GM21390 (cell line): ENCODE data around the gene ITGA8.
"Not testable (repeated sequence)": the region's sequence is repeated elsewhere in the genome, so short reads cannot be mapped to it uniquely, and the experiment has no call there.

Experiments
- ATAC-seq: cut with Tn5 transposase; IDR thresholded peaks from one replicate; pipeline ENCODE4 v1.9.1; 2021; ENCODE audit not compliant: unreplicated experiment

Gene ITGA8

DNA sequence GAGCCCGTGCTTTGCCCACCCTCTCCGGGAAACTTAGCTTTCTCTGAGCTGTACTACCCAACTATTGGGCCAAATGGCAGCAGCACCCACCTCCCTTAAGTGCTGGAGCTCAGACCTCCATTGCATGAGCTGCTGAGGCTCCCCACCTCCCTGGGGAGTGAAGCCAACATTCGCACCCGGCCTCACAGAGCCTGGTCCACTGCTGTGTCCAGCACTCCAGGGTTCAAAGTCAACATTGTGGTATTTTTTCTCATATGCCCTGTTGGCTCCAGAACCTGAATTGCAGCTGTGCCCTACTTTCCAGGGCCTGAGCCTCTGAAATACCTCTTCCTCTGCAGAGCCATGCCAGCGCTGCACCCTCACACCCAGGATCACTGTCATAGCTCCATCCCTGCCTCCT, 29.7 kb downstream of the ITGA8 start:
- no peak for ATAC-seq

DNA sequence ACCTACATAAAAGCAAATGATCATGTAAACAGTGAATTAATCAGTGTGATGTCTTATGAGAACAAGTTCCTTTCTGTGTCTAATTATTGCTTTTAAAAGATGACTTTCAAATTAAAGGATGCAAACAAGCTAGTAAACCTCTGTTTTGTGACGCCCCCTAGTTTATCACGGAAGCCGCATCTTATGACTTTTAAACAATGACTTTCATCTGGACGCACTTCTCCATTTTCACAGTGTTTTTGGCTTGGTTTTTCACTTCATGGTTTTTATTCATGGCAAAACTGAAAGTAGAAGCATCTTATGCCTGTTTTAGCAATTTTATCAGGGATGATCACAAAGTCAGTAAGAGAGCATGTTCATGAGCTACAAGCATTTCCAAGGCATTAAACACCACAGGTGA, 35.0 kb downstream of the ITGA8 start:
- no peak for ATAC-seq

DNA sequence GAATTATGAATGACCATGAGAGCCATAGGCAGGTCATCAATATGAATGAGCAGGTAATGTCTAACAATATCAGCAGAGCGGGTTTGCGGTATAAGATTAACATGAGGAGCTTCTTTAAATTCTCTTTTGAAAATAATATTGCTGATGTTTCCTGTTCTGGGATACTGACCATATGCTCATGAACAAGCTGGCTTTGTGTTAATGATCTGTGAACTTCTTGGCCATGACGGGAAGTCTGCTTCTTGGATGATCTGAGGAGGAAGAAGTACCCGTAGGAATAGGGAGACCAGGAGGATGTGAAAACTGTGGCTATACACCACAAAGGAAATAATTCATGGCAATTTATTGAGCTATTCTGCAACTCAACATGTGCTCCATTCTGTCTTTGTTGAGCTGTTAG, 38.6 kb downstream of the ITGA8 start:
- no peak for ATAC-seq

DNA sequence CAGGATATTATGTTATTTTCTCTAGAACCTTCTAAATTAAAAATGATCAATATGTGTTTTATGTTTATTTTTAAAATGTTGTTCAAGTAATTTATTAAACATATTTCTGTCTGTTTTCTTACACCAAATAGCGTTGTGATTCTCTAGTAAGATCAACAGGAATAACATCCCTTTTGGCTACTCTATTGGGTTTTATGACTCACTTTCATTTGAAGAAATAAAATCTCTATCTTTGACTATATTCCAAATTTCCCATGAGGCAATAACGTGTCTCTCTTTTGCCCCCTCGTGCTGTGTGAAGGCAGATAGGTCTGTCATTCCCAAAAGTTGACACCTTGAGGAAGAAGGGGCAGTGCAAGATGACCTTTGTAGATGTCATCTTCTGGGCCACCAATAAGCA, 40.9 kb downstream of the ITGA8 start:
- no peak for ATAC-seq

DNA sequence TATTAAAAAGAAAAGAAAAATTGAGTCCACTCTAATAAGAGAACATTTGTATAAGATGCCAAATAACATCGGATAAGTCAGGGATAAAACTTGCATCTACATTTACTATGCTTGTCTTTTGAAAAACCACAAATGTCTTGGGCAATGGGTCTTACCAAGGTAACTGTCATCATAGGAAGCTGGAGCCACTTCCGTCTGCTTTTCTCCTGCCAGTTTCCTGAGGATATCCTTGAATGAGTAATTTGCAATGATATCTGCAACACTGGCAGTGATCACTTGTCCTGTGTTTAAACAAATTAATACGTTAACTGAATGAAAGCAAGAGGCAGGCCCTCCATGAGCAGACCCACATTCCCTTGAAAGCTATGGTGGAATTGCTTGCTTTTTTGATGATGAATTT, 47.3 kb downstream of the ITGA8 start:
- ATAC-seq = no peak

DNA sequence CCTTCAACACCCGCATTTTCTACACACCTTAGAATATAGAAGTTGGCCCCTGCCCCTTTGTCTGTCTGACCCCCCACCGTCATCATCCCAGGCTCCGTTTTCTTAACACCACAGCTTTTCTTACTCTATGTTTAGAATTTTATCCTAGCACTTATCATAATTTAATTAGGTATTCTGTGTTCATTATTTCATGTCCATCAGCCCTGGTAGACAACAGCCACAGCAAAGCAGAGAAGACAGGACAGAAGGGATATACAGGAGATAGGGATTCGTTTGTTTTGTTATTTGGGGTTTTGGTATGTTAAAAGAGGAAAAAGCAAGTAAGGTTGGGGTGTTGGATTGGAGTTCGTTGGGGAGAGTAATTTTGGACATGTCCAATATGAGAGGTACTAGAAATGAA, 48.8 kb downstream of the ITGA8 start:
- no peak for ATAC-seq

DNA sequence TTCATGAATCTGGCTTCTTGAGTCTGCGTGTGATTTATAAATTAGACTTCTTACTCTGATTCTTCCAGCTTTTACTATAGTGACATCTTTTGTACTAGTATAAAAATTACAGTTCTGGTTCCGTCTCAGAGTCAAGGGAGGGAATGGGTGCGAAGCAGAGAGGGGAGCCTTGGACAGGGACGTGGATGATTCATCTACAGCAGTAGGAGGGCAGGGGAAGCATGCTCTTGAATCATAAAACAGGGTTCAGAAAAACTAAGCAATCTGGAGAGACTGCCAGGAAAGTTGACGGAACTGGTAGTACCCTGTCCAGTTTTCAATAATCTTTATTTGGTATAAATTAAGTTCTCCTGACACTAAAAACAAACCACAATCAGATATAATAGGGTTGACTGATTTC, 58.1 kb downstream of the ITGA8 start:
- ATAC-seq = no peak

DNA sequence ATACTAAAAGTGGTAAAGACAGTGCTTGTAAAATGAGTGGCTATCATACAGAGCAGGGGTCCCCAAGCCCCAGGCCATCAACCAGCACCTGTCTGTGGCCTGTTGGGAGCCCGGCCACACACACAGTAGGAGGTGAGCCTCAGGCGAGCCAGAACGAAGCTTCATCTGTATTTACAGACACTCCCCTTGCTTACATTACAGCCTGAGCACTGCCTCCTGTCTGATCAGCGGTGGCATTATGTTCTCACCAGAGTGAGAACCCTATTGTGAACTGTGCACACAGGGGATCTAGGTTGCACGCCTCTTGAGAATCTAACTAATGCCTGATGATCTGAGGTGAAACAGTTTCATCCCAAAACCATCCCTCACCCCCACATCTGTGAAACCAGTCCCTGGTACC, 58.7 kb downstream of the ITGA8 start:
- ATAC-seq = no peak

DNA sequence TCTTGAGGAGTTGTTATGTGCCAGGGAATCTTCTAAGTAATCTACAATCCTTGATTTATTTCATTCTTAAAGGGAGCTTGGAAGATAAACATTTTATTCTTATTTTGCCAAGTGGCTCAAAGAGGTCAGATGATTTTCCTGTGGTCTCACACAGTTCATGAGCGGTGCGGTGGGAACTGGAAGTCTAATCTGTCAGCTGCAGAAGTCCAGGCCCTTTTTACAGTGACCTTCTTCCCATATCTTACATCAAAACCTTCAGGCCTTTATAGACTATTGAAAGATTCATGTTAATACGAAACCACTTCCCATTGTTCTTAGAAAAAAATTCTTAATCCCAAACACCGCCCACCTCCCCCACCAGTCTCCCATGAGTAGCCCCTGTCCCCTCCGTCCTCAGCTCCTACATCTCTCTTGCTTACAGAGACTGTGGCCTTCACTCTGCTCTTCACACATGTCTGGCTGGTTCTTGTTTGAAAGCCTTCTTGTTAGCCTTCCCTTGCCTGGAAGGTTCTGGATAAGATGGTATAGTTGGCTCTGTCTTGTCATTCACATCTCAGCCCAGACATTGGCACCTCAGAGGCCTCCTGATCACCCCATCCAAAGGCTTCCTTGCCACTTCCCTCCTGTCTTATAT, 61.5 kb downstream of the ITGA8 start:
- no peak for ATAC-seq

DNA sequence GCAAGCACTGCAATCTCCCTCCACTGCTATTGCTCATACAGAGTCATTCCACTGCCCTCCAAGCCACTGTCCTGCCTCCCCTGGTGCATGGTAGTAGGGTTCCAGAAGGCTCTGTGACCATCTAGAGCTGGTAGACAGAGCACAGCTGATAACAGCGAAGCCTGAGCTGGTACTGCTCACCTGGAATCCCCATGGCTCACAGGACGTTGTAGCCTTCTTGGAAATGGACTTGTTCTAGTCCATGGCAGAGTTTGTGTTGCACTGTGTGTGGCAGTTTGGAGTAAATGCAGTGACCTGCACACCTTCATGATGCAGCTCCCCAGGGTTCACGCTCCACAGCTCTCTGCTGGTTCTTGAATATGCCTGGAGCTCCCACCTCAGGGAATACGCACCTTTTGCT, 67.0 kb downstream of the ITGA8 start:
- ATAC-seq = no peak

DNA sequence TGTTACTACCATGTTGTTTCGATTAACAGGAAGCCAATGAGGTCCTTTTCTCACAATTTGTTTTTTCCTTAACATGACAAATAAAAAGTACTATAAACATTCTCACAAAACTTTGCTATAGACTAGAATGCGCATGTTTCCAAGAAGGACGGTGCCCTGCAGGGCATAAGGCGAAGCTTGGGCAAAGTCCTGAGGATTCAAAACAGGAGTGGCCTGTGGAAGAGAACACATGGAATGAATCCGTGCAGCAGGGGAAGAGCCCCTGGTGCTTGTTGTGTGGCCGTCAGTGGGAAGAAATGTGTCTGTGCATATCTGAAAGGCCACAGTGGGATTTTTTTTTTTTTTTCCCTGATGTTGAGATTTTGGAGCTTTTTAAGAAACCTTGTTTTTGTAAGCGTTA, 67.6 kb downstream of the ITGA8 start:
- ATAC-seq = no peak

DNA sequence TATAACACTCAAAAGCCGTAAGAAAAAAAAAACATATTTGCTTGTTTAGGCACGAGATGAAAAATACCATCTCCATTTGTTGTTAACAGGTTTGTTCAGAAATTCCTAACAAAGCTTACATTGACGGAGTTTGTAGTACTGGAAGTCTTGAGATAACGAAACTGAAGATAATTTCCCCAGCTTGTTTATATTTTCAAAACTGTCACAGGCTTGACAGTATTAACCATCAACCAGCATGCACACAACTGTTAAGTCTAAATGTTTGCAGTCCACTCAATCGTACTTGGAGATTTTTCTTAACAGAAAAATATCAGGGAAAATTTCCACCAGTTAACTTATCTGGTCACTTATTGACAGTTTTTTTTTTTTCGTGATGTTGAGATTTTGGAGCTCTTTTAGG, 68.5 kb downstream of the ITGA8 start:
- no peak for ATAC-seq

DNA sequence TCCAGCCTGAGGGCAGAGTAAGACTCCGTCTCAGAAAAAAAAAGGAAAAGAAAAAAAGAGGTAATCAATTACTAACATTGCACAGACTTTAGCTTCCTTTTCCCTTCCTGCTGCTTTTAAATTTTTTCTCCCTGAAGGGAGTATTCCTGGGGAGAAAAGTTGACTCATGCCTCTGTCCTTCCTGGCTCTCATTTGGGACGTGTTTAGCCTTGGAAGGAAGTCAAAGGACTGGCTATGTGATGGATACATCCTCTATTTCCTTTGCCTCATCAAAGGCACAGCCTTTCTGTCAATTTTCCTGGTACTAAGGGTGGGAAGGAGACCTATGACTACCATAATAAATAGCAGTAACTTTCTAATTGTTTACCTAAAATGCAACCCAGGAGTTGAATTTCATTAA, 77.6 kb downstream of the ITGA8 start:
- ATAC-seq = no peak

DNA sequence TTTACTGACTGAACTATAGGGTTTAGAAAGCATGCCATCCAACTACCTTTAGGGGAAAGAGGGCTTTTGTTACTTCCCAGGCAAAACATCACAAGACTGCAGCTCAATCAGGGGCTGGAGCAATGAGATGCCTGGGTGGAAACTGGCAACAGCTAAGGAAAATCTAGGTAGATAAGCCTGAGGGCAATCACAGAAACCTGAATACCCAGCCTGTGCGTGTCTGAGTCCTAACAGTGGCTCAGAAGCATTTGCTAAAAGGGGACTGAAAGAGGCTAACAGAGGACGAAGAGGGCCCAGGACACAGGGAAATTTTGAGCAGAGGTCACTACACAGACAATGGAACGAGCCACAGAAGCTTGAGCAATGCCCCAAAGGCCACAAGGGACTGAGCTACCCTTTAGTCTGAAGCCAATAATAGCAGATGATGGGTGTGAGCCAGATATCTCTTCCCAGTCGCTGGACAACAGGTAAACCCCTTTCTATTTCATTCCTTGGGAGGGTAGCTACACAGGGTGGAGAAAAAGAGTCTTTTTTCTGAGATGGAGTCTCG, 79.1 kb downstream of the ITGA8 start:
- no peak for ATAC-seq

DNA sequence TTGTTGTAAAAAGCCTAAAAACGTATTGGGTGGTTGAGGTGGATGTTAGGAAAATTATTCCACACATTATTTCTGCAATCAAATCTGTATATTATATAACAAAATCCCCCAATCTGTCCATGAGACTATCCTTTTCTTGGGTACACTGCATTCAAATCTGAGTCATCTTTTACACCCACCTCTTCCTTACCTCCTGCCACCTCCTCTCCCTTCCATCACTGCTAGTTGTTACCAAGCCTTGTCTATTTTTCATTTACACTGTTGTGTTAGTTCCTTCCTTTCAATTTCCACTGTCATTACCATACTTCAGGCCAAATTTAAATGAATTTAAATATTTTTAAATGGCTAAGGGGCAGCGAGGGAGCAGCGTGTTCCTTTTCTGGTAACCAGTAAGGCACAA, 83.3 kb downstream of the ITGA8 start:
- no peak for ATAC-seq

DNA sequence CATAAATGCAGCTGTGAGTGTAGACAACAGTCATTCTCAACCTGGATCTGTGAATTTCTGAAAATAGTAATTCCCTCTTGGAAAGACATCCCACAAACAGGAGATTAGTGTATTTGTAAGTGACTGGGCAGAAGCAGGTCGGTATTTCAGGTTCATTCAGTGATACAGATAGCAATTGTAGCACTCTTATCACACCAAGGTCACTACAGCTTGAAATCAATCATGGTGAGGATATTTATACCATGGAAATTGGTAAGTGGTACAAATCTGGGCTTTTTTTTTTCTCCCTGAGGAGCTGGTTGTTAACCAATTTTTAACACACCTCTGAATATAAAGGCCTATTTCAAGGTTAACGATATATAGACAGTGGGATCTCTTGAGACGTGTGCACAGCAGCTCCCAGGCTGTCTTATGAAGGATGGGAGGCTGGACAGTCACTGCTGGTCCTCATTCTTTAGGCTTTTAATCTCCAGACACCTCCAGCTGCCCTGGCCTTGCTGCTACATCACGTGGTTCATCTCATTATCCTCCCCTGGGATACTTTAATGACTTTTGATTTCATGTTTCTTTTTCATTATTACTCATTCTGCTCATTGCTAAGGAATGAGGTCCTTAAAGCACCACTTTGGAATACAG, 87.1 kb downstream of the ITGA8 start:
- ATAC-seq = no peak

DNA sequence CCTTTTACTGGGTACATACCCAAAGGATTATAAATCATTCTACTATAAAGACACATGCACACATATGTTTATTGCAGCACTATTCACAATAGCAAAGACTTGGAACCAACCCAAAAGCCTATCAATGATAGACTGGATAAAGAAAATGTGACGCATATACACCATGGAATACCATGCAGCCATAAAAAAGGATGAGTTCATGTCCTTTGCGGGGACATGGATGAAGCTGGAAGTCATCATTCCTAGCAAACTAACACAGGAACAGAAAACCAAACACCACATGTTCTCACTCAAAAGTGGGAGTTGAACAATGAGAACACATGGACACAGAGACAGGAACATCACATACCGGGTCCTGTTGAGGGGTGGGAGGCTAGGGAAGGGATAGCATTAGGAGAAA, 88.5 kb downstream of the ITGA8 start:
- not testable (repeated sequence) for ATAC-seq

DNA sequence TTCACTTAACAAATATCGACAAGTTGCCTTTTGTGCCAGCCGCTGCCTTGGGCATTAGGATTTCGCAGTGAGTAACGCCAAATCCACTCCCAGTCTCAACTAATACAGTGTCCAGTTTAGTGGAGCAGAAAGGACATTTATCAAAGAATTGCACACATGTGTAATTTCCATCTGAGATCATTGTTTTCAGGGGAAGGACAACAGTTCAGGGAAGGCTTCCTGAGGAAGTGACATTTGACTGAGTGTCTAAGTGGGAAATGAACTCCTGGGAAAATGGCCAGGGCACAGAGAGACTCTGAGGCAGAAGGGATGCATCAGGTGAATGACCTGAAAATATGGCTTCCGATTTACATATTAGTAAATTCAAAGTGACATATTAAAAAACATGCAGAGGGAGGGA, 89.4 kb downstream of the ITGA8 start:
- no peak for ATAC-seq

DNA sequence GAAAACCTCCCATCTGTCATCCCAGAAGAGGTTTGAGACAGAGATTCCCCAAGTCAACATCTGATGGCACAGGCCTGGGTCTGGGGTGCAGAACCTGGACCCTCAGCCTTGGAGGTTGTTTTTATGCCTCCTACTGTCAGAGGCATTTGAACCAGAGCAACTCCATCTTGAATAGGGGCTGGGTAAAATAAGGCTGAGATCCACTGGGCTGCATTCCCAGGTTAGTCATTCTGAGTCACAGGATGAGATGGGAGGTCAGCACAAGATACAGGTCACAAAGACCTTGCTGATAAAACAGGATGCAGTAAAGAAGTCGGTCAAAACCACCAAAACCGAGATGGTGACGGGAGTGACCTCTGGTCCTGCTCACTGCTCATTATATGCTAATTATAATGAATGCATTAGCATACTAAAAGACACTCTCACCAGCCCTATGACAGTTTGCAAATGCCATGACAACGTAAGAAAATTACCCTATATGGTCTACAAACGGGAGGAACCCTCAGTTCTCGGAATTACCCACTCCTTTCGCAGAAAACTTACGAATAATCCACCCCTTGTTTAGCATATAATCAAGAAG, 92.0 kb downstream of the ITGA8 start:
- no peak for ATAC-seq

DNA sequence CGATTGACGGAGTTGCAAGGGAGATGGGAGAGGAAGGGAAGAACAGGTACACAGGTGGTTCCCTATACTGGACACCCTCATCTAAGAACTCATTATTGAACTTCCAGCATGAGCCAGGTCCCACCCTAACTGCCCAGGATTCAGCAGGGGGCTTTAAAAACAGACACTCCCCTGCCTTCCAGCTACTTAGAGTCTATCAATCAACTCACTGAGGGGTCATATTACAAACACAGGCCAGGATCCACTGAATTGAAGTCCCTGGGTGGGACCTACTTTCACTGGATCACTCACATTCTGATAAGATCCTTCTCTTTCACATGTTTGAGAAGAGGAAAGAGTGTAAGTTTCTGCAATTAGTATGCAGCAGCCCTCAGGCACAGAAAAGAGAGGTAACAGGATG, 92.8 kb downstream of the ITGA8 start:
- no peak for ATAC-seq

DNA sequence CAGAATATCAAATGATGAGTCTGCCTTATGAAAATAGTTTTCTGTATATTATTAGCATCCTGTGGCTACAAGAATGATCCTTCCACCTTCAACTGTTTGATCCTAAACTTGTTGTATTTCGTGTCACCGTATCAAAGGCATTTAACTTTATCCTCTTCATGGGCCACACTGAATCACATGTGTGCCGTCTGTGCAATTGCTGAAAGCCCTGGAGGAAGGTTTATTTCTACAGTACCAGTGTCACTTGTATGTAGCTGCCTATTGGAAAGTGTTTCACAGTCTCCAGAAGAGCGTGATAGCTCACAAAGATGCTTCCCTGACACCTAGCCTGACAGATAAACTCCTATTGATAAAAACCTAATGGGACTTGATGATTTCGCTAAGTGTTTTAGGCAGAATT, 94.5 kb downstream of the ITGA8 start:
- no peak for ATAC-seq

DNA sequence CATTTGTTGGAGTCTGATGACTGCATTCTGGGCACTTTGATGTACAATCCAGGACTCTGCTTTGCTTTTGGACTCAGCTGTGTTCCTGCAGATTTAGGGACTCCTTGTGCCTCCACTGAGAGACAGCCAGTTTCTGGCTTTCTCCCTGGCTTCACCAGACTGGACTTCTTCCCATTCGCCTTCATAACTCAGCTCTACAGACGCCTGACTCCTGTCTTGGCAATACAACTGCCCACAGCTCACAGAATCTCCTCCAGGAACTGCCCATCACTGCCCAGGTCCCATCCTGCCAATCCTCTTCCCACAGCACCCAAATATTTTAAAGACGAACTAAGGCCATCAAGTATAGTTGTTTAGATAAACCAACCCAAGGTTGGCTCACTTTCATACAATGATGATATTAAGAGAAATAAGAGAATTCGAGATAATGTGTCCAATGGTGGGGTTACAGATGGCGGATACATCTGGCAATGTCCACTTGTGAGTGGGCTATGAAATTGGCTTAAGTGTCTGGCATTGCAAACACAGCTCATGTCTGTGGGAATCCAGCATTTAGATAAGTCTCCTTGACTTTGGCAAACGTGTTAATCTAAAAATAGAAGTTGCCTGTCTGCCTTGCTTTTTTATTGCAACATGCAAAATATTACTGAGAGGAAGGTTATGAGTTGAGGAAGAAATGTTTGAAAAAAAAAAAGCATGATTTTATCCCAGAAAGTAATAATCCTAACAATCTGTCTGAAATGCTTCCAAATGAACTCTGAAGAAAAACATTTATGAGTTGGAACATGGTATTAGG, 95.1 kb downstream of the ITGA8 start:
- ATAC-seq = no peak
